Stimulated activated CD4-positive, alpha-beta T cell treated with anti-CD3 and anti-CD28 coated beads, Interleukin-4, amount 100 ng/mL, for 4 hours (primary cell): ENCODE results near the gene RSPRY1.
"Not testable (repeated sequence)": the region's sequence is repeated elsewhere in the genome, so short reads cannot be mapped to it uniquely, and the experiment has no call there.

Experiments used
- DNase-seq, 2 experiments: peaks; one replicate each; pipeline ENCODE4 v3.0.0-alpha.2; 2020

Gene RSPRY1

GRCh38 chr16:57275946-57276345, 89.8 kb downstream of the RSPRY1 start:
- not testable (repeated sequence) for DNase-seq

DNA sequence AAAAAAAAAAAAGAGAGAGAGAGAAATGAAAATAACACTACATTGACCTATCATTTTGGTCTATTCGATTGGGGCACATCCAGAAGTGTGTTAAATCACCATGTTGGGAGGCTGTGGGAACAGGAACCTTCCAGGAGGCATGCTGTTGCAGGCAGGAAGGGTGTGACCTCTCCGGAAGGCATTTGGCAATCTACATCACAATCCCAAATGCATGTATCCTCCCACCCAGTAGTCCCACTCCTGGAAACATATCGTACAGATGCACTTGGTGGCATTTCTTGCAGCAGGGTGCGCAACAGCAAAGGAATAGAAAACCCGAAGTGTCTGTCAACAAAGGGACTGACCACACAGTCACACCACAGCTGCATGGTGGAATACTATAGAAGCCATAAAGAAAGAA, 90.5 kb downstream of the RSPRY1 start:
- DNase-seq: no peak

DNA sequence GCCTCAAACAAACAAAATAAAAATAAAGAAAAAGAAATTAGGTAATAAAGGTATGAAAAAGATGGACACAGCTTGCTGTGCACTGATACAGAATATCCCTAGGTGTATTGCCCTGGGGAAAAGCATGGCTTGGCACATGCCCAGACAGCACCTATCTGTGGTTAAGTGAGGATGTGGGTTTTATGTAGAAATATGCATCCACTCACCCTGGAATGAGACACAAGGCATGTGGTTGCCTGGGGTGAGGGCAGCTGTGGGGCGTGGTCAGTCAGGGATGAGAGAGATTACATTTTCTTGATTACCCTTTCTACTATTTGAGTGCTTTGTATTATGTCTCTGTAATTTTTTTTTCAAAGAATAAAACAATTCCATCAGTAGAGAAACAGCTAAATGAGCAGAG, 91.5 kb downstream of the RSPRY1 start:
- peak in 1 of 2 experiments; percentile 45 for DNase-seq

DNA sequence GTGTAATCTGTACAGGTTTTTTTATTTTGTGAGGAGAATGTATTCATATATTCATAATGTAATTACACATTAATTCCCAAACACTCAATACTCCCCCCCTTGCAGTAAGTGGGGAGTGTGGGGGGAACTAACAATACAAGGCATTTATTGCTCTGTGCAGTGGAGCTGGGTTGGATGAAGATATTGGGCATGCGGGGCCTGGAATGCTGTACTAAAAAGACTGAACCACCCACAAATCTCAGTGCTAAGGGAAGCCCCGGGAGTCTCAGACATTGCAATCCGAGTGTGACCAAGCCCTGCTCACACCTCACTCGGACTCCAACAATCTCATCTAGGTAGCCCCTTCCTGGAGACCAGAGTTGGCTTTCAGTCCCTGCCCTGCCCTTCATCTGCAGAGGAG, 92.4 kb downstream of the RSPRY1 start:
- DNase-seq: no peak

- DNase-seq: no peak
These were observed 93.9 kb downstream of the RSPRY1 start for GRCh38 chr16:57279780-57280638.

DNA sequence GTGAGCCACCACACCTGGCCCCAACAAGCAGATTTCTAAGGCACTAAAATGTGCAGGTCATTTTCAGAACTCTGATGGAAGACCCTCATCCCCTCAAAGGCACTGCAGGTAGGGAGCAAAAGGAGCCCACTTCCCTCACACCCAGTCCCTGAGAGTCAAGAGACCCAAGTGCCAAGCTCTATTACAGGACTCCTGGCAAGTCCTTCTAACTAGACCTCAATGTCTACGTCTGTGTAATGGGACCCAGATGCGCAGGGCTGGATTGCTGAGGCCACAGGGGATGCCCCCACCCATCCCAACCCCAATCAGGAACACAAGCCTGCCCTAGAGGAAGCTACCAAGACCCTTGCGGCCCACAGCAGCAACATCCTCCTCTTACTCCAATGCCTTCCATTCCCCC, 95.7 kb downstream of the RSPRY1 start:
- no peak for DNase-seq

DNA sequence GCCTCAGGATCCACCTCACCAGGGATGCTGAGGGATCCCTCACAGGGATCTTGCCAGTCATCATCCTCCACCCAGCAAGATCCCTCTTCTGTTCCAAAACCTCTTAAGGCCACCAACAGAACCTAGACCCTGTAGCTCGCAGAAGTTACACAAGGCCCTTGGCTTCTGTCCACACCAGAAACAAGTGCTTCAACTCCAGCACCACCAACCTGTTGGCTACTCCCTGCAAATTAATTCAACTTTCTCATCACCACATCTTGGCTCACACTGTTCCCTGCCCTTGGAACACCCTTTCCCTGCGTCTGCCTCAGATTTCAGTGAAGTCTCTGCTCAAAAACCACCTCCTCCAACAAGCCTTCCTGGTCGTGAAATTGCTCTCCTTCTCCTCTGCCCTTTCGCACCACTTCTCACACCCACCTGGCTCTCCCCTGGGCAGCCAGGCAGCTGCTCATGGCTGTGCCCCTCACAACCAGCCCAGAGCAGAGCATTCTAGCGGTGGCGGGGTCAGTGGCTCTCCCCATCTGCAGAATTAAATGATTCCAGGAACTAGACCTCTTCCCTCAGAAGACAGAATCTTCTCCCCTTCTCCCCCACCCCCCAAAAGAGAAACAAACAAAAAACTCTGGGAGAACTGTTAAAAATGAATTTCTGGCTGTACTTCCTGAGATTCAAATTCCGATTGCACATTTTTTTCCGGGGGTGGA, 96.5 kb downstream of the RSPRY1 start:
- DNase-seq: no peak

DNA sequence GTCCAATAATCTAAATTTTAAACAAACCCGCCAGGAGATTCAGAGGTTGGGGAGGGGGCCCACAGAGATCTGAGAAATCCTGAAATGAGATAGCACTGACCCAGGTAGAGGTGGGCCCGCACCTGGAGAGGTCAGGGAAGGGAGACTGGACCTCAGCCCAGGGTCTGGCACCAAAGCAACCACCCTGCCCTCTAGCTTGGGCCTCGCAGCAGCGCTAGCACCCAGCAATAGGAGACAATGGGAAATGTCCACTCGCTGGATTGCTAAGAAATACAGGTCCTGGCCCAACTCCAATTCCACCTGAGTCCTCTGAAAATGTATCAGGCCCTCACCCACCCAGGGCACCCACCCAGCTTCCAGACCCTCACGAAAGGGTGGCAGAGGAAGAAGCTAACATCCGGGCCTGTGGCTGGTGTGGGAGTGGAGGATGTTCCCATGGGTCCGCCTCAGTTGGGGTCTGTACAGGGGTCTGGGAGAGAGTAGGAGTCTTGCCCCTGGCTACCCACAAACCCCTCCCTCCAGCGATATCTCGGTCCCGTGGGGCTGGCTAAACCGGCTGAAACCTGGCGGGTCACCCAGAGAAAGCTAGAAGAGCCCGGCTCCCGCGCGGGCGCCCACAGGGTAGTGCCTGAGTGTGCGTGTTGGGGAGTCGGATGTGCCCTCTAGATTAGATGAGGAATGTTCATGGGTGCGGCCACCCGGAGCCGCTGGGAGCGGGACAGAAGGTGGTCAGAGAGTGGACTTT, 97.3 kb downstream of the RSPRY1 start:
- no peak for DNase-seq

DNA sequence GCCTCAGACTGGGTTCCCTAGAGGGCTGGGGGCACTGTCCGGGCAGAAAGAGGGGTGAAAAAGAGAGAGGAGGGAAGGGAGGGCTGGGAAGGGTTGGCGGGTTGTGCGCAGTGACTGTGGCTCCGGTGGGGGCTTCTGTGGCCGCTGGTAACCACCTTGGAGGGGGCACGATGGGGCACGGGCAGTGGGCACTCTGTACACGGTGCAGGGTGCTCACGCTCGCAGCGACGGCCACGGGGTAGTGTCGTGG, 97.8 kb downstream of the RSPRY1 start:
- DNase-seq: no peak

GRCh38 chr16:57284209-57284951, 98.3 kb downstream of the RSPRY1 start, which contains the start of gene PLLP:
Gene PLLP, minus strand, starts transcription at chr16:57284672. Its CDS starts 132 bp downstream, at chr16:57284540.
- DNase-seq: peak; percentile 29 to 56

DNA sequence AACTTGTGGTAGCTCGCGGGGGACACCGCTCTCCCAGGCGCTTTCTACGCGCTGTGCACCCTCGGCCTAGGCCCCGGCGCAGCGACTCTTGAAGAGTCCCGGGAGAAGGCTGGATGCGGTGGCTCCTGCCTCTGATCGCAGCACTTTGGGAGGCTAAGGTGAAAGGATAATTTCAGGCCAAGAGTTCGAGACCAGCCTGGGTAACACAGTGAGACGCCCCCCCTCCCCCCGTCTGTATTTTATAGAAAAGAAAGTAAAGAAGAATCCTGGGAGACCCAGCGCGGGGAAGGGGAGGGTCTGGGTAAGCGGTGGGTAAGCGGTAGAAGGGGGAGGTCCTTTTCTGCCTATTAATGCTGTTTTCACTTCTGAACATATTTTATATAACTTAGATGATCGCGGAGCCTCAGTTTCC, 98.8 kb downstream of the RSPRY1 start:
- no peak for DNase-seq

DNA sequence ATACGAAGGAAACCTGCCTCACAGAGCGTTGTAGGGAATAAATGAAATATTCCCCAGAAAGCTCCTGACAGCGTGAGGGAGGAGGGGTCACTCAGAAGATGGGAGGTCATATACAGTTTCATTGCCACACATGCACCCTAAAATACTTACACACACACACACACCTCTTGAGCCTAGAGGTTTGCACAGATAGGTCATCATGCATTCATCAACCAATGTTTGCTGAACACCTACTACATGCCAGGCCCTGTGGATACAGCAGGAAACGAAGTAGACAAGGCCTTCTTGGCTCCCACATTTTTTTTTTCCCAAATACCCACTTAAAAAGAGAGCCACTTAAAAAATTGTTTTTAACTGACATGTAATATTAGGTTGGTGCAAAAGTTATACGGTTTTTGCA, 99.2 kb downstream of the RSPRY1 start:
- no peak for DNase-seq

- DNase-seq: no peak
These were observed 103.5 kb downstream of the RSPRY1 start for GRCh38 chr16:57289391-57290257.
